Non-pigmented ciliary epithelial cell (primary cell): ENCODE data around the gene NAT10.
A peak's percentile ranks its signal among the peaks of the same experiment; 100 is the strongest.

Source experiments
- DNase-seq: peaks from one replicate; pipeline ENCODE4 v3.0.0-alpha.2; 2010; ENCODE audit warnings: low read depth

Gene NAT10

DNA sequence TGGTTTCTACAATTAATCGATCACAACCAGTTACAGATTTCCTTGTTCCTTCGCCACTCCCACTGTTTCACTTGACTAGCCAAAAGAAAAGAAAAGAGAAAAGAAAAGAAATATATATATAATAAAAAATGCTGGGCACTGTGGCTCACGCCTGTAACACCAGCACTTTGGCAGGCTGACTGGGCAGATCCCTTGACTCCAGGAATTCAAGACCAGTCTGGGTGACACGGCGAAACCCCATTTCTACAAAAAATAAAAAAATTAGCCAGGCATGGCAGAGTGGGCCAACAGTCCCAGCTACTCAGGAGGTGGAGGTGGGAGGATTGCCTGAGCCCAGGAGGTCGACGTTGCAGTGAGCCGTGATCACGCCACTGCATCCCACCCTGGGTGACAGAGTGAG, 83.8 kb downstream of the NAT10 start:
- DNase-seq = no peak

DNA sequence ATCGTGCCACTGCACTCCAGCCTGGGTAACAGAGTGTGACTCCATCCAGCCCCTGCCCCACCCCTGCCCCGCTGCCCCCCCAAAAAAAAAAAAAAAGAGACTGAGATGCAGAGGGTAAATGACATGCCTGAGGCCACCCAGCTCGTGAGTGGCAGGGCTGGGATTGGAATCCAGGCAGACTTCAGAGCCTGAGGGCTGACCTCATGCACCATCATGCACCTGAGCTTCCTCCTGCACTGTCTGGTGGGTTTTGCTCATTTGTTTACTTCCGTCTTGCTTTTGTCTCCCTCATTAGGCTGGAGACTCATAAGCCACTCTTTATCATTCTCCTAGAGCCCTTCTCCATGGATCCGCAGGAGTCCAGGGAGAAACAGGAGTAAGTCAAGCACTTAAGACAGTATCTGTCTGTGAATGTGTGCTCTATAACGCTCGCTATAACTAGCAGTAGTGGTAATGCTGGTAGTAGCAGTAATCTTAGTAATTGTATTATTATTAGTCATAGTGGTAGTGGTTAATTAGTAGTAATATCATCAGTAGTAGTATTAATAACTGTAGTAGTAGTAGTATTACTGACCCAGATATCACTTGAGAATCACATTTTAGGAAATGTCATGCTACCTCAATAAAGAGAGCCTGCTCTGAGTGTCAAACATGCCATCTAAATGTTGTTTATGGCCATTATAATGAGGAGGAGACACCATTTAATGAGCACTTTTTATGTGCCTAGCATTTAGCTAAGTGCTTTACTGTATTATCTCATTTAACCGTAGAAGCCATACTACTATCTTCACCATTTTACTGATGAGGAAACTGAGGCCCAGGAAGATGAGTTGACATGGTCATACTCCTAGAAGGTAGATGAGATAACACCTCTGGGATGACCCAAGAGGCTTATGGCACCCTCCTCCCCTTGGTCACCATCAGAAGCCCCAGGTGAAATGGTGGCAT, 85.0 kb downstream of the NAT10 start:
- no peak for DNase-seq

DNA sequence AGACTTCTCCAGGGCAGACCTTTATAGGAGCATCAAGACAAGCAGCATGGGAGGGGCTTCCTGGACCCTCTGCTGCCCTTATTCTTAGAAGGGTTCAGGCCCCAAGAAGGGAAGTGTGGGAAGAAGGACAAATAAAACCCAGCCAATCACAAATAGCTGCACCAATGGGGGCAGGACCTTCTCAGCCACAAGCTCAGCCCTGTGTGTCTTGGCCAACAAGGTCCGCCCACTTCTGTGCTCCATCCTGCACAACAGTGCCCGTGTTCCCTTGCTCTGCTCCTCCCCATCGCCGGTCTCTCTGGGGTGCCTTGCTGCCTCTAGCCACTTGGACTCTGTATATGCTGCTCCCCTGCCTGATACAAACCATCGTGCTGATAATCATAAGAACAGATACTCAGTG, 86.1 kb downstream of the NAT10 start:
- no peak for DNase-seq

DNA sequence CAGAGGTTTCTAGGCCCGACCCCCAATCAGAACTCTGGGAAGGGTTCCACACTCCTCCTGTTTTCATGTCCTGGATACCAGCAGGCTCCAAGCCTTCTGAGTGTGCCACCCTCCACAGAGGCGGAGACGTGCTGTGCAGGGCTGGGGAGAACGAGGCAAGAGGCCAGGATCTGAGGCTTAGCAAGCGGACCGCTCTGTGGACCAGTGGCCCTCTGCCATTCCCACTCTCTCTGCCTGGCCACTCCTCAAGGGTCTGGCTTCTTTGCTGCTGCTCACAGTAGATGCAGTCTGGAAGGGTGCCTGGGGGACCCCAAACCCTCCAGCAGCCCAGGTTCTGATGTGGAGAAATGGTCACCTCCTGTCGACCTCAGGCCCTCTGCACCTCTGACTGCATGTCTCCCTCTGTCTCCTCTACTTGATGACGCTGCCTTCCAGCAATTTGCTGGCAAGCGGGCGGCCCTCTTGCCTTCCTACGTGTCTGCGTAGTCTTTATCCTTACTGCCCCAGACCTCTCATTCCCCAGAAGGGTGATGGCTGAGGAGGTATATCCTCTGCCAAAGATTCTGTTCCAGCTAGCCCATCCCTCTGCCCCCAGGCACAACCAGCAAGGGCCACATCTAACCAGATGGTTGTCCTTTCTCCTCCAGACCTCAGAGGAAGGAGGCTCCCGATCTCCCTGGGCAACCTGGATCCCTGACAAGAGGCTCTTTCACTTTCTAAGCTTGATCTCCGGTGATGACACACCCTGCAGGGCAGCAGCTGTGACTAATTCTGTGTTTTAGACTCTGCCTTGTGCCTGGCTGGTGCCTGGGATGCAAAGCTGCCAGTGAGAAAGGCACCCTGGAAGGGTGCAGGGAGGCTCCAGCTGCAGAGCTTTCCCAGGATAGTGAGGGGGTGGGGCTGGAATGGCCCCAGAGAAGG, 87.3 kb downstream of the NAT10 start:
- peak; percentile 71 for DNase-seq

DNA sequence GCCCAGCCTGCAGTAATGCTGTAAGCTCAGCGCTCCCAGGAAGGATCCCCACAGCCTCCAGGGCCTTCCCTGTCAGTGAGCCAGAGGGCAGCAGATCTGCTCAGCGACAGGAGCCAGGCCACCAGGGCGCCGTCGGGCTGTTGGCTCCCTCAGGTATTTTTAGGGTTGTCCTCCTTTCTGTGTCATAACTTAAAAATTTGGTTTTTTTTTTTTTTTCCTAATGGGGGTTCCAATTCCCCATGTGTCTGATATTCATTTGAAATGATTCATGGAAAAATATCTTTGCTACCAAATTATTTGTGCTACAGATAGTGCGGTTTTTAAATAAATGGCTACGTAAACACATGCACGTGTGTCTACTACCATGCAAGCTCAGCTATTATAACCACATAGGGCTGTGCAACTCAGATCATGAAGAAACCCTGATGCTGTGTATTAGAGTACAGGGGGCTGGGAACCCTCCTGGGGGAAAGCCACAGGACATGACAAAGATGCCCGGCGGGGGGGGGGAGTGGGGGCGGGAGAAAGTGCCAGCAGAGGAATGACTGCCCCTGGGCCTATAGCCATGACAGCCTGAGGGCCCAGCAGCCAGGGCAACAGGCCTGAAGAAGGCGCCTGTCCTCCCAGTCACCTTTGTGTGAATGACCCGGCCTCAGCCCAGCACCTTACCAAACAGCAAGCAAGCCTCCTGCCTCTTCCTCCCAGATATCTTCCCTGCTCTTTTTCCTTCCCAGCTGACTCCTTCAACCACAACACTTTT, 89.3 kb downstream of the NAT10 start:
- no peak for DNase-seq
